Fibroblast of lung (primary cell): ENCODE data around the gene ACO2. TPM values are rescaled to one million over a fixed set of nuclear protein-coding genes. Genes with fewer than 3 reads are reported as not detected.

Source experiments
- DNase-seq, 2 donors: peaks; one replicate each; pipeline versions ENCODE4 v3.0.0 to v3.0.0-alpha.2; 2010; ENCODE audit warnings: low read depth in 2 of 2
- H2AFZ ChIP-seq: 2 replicates; pipeline ENCODE4 v1.5.1; 2012; ENCODE audit warnings: low read length, control low read depth, inconsistent platforms
- H3K27ac ChIP-seq: 2 replicates; pipeline ENCODE4 v1.5.1; 2011; ENCODE audit warnings: low read length, control low read depth; ENCODE audit not compliant: insufficient read depth
- H3K27me3 ChIP-seq: 2 replicates; pipeline ENCODE4 v1.5.1; 2011; ENCODE audit warnings: mild to moderate bottlenecking, low read length; ENCODE audit not compliant: control insufficient read depth, insufficient read depth
- H3K36me3 ChIP-seq: 2 replicates; pipeline ENCODE4 v1.5.1; 2011; ENCODE audit warnings: low read length; ENCODE audit not compliant: control insufficient read depth, insufficient read depth
- H3K4me1 ChIP-seq: 2 replicates; pipeline ENCODE4 v1.5.1; 2011; ENCODE audit warnings: low read length; ENCODE audit not compliant: control insufficient read depth, insufficient read depth; ENCODE audit errors: extremely low read depth
- H3K4me2 ChIP-seq: 2 replicates; pipeline ENCODE4 v1.5.1; 2011; ENCODE audit warnings: low read length, control low read depth; ENCODE audit not compliant: insufficient read depth; ENCODE audit errors: extremely low read depth
- H3K4me3 ChIP-seq, 4 experiments: fragments of 200-600 bp in 1 of 4; sonication (generic) in 1 of 4; replicated peaks in 1 of 4; 2 replicates each; pipeline ENCODE4 v1.5.1; 2011 to 2016; ENCODE audit warnings: low read length in 4 of 4, low read depth in 3 of 4, mild to moderate bottlenecking in 3 of 4, control low read depth in 2 of 4, inconsistent platforms in 1 of 4, mixed read lengths in 1 of 4; ENCODE audit not compliant: insufficient read depth in 1 of 4; ENCODE audit errors: control extremely low read depth in 1 of 4
- H3K79me2 ChIP-seq: 2 replicates; pipeline ENCODE4 v1.5.1; 2012; ENCODE audit warnings: mild to moderate bottlenecking, low read length, inconsistent platforms; ENCODE audit not compliant: control insufficient read depth, insufficient read depth
- H3K9ac ChIP-seq: 2 replicates; pipeline ENCODE4 v1.5.1; 2011; ENCODE audit warnings: mild to moderate bottlenecking, low read length, control low read depth; ENCODE audit not compliant: insufficient read depth
- H3K9me3 ChIP-seq: 2 replicates; pipeline ENCODE4 v1.5.1; 2012; ENCODE audit warnings: low read depth, low read length; ENCODE audit not compliant: control insufficient read depth, insufficient read depth
- H4K20me1 ChIP-seq: 2 replicates; pipeline ENCODE4 v1.5.1; 2011; ENCODE audit warnings: low read length; ENCODE audit not compliant: control insufficient read depth, insufficient read depth; ENCODE audit errors: extremely low read depth
- EZH2 ChIP-seq: IDR thresholded peaks from 2 replicates; pipeline ENCODE4 v1.5.1; 2012; ENCODE audit warnings: low read length, control low read depth, mild to moderate bottlenecking; ENCODE audit errors: missing control alignments
- polyA plus RNA-seq, 2 donors: library from polyadenylated mRNA; depleted of rRNA in 1 of 2; stranded (reverse) in 1 of 2; unstranded in 1 of 2; fragments of >200 nt; gene quantifications; 2 replicates each; pipeline ENCODE4 v1.2.1, GENCODE V29; 2011 to 2012; ENCODE audit warnings: missing spikeins in 1 of 2
- total RNA-seq: library from RNA; depleted of rRNA; stranded (reverse); fragments of >200 nt; gene quantifications from 2 replicates; pipeline ENCODE4 v1.2.1, GENCODE V29; 2014
- TF ChIP-seq, protein P1 (sequence below), 2 donors: IDR thresholded peaks in 1 of 2; conservative IDR thresholded peaks in 1 of 2; 1 replicate in 1 of 2; 2 replicates in 1 of 2; pipeline ENCODE4 v1.5.1; 2011 to 2012; ENCODE audit warnings: low read length in 2 of 2, control low read depth in 1 of 2, inconsistent platforms in 1 of 2, low read depth in 1 of 2, mild to moderate bottlenecking in 1 of 2

The ACO2 gene
- total and polyA plus RNA-seq, 2 donors (not counting 1 experiment from before 2014, with no cell fraction given), result 37.6 to 80.3 TPM

DNA sequence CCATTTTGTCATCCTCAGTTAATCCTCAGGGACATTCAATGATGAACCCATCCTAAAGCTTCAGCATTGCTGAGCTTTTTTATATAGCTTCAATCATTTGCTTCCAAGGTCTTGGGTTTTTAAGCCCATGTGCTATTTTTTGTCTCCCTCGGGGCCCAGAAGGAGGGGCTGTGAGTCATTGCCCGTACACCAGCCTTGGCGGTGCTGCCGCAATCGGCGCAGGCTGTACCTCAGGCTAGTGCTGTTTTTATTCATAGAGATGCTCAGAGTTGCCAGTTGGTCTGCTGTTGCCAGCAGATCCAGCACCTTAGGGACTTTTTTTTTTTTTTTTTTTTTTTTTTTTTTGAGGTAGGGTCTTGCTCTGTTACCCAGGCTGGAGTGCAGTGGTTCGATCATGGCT, 35.5 kb downstream of the ACO2 start:
- Histone ChIP-seq H3K4me2 (no peak overlapping the region), H4K20me1 (no peaks in the 10 kb centered on the region), H3K4me3 (no peak overlapping the region), H3K36me3 (peaks cover 9% of the 10 kb centered on the region), H3K27ac (no peak overlapping the region), H3K9me3 (no peaks in the 10 kb centered on the region), H3K27me3 (no peaks in the 10 kb centered on the region), H3K79me2 (no peaks in the 10 kb centered on the region), H2AFZ (no peak overlapping the region), H3K4me1 (no peaks in the 10 kb centered on the region), H3K9ac (no peak overlapping the region)
- no peak for DNase-seq
- TF ChIP-seq, protein P1, sequence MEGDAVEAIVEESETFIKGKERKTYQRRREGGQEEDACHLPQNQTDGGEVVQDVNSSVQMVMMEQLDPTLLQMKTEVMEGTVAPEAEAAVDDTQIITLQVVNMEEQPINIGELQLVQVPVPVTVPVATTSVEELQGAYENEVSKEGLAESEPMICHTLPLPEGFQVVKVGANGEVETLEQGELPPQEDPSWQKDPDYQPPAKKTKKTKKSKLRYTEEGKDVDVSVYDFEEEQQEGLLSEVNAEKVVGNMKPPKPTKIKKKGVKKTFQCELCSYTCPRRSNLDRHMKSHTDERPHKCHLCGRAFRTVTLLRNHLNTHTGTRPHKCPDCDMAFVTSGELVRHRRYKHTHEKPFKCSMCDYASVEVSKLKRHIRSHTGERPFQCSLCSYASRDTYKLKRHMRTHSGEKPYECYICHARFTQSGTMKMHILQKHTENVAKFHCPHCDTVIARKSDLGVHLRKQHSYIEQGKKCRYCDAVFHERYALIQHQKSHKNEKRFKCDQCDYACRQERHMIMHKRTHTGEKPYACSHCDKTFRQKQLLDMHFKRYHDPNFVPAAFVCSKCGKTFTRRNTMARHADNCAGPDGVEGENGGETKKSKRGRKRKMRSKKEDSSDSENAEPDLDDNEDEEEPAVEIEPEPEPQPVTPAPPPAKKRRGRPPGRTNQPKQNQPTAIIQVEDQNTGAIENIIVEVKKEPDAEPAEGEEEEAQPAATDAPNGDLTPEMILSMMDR (conservative IDR thresholded peaks at IDR 0.05 in 1 of 2, IDR thresholded peaks at IDR 0.05 in 1 of 2; ENCODE audit: low read depth in 1 of 2, low read length in 2 of 2), result no peak
- no peak for TF ChIP-seq EZH2

DNA sequence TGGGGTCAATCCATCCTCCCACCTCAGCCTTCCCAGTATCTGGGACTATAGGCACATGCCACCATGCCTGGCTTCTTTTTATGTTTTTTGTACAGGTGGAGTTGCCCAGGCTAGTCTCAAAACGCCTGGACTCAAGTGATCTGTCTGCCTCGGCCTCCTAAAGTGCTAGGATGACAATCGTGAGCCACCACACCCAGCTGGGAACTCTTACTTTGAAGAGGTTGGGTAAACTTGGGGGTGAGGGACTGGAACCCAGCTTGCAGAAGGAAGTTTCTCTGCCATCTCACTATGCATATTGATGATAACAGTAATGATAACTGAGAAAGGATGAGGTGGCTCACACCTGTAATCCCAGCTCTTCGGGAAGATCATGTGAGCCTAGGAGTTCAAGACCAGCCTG, 35.9 kb downstream of the ACO2 start:
- H3K27ac ChIP-seq, result no peak overlapping the region
- H3K4me3 ChIP-seq, result no peak overlapping the region
- H3K9ac ChIP-seq, result no peak overlapping the region
- DNase-seq, result no peak
- no peaks in the 10 kb centered on the region for H3K79me2 ChIP-seq
- no peak overlapping the region for H3K4me2 ChIP-seq
- no peak overlapping the region for H2AFZ ChIP-seq
- TF ChIP-seq EZH2, result no peak
- TF ChIP-seq, protein P1 (conservative IDR thresholded peaks at IDR 0.05 in 1 of 2, IDR thresholded peaks at IDR 0.05 in 1 of 2; ENCODE audit: low read depth in 1 of 2, low read length in 2 of 2), result no peak
- no peaks in the 10 kb centered on the region for H3K4me1 ChIP-seq
- no peaks in the 10 kb centered on the region for H3K9me3 ChIP-seq
- no peaks in the 10 kb centered on the region for H4K20me1 ChIP-seq
- H3K27me3 ChIP-seq, result no peaks in the 10 kb centered on the region
- H3K36me3 ChIP-seq, result peaks cover 7% of the 10 kb centered on the region

DNA sequence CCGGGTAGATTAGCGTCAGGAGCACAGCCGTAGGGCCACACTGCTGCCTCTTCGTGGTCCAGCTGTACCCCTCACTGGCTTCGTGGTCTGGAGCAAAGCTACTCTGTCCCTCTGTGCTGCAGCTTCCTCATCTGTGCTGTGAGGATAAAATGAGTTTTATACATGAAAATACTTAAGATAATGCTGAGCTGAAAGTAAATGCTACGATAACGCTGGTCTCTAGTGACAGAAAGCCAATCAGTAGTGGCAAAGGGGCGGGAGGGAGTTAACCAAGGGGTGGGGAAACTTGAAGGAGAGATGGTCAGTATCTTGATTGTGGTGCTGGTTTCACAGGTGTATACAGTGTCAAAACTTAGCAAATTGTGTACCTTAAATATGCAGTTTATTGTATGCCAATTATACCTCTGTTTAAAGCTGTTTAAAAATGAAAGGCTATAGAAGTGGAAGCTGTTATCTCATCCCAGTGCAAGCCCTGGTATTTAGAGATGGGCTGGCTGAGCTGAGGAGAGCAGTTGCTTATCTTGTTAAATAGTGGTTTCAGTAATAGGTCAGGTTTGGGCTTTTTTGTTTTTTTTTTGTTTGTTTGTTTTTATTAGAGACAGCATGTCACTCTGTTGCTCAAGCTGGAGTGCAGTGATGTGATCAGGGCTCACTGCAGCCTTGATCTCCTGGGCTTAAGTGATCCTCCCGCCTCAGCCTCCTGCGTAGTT, 36.7 kb downstream of the ACO2 start:
- Histone ChIP-seq H4K20me1 (no peaks in the 10 kb centered on the region), H3K9ac (no peak overlapping the region), H3K79me2 (no peaks in the 10 kb centered on the region), H3K27me3 (no peaks in the 10 kb centered on the region), H3K36me3 (peaks cover 4% of the 10 kb centered on the region), H3K4me3 (no peak overlapping the region), H3K27ac (no peak overlapping the region), H2AFZ (no peak overlapping the region), H3K4me1 (no peaks in the 10 kb centered on the region), H3K4me2 (no peak overlapping the region), H3K9me3 (no peaks in the 10 kb centered on the region)
- no peak for TF ChIP-seq EZH2
- TF ChIP-seq, protein P1 (conservative IDR thresholded peaks at IDR 0.05 in 1 of 2, IDR thresholded peaks at IDR 0.05 in 1 of 2; ENCODE audit: low read depth in 1 of 2, low read length in 2 of 2), result no peak
- DNase-seq, result no peak
